Endothelial cell of umbilical vein (primary cell): Measurements from ENCODE around the gene CDH23. TPM values are rescaled to one million over a fixed set of nuclear protein-coding genes. Genes with fewer than 3 reads are reported as not detected.

ENCODE experiments used
- BruUV-seq: library from RNA; stranded (reverse); fragments of 400-500 nt; replicated peaks from 2 replicates; lab custom pipeline; 2021; lab: Mats Ljungman, UMichigan
- CTCF ChIA-PET: fragments of 300-600, 350-600 bp; sonication (Branson Sonifier 250); formaldehyde crosslinking; loops from one replicate; lab custom pipeline; 2021; ENCODE audit warnings: antibody characterized with exemption, inconsistent platforms; lab: Charles Lee
- POLR2A ChIA-PET: fragments of 300-600, 350-600 bp; sonication (Branson Sonifier 250); formaldehyde crosslinking; loops from one replicate; lab custom pipeline; 2021; ENCODE audit warnings: antibody characterized with exemption, inconsistent platforms; lab: Charles Lee
- DNase-seq: peaks from one replicate; pipeline ENCODE4 v3.0.0-alpha.2; 2011; ENCODE audit warnings: low read depth, low spot score
- FAIRE-seq: peaks from 2 replicates; lab custom pipeline; 2011; peaks lifted over from hg19 to GRCh38; lab: Jason Lieb, UNC
- H2AFZ ChIP-seq: 2 replicates; pipeline ENCODE4 v1.6.0; 2012; ENCODE audit warnings: low read depth, low read length, control low read depth, inconsistent platforms
- H3K27ac ChIP-seq: 2 replicates; pipeline ENCODE4 v1.5.1; 2011; ENCODE audit warnings: low read depth, mild to moderate bottlenecking, control low read depth, low read length, moderate library complexity; ENCODE audit not compliant: insufficient read depth
- H3K27me3 ChIP-seq, 2 experiments: 2 replicates each; pipeline versions ENCODE4 v1.6.0 to v1.6.1; 2011; ENCODE audit warnings: low read length in 2 of 2, mixed read lengths in 1 of 2; ENCODE audit not compliant: control insufficient read depth in 2 of 2, insufficient read depth in 2 of 2
- H3K36me3 ChIP-seq, 2 experiments: 2 replicates in 1 of 2; 3 replicates in 1 of 2; pipeline ENCODE4 v1.5.1; 2011; ENCODE audit warnings: low read length in 2 of 2, mild to moderate bottlenecking in 1 of 2, moderate library complexity in 1 of 2; ENCODE audit not compliant: control insufficient read depth in 2 of 2, insufficient read depth in 2 of 2; ENCODE audit errors: extremely low read depth in 1 of 2
- H3K4me1 ChIP-seq: 3 replicates; pipeline ENCODE4 v1.5.1; 2011; ENCODE audit warnings: mild to moderate bottlenecking, low read length; ENCODE audit not compliant: control insufficient read depth, insufficient read depth; ENCODE audit errors: extremely low read depth
- H3K4me2 ChIP-seq: 2 replicates; pipeline ENCODE4 v1.6.1; 2011; ENCODE audit warnings: low read length, control low read depth, mixed read lengths; ENCODE audit not compliant: insufficient read depth
- H3K4me3 ChIP-seq, 3 experiments: fragments of 200-600 bp in 1 of 3; sonication (generic), shearing (Covaris generic) in 1 of 3; replicated peaks in 1 of 3; 2 replicates each; pipeline ENCODE4 v1.5.1; 2011 to 2016; ENCODE audit warnings: control low read depth in 3 of 3, low read length in 3 of 3, mild to moderate bottlenecking in 2 of 3, inconsistent platforms in 1 of 3, low read depth in 1 of 3, moderate library complexity in 1 of 3; ENCODE audit not compliant: insufficient read depth in 1 of 3
- H3K79me2 ChIP-seq: 2 replicates; pipeline ENCODE4 v1.6.0; 2012; ENCODE audit warnings: low read length, inconsistent platforms; ENCODE audit not compliant: control insufficient read depth, insufficient read depth
- H3K9ac ChIP-seq: replicated peaks from 2 replicates; pipeline ENCODE3; 2011; ENCODE audit warnings: low read length, control low read depth; ENCODE audit not compliant: insufficient read depth; ENCODE audit errors: extremely low read depth
- H3K9me1 ChIP-seq: replicated peaks from 3 replicates; pipeline ENCODE4 v1.6.0; 2011; ENCODE audit warnings: mild to moderate bottlenecking, low read length; ENCODE audit not compliant: control insufficient read depth, insufficient read depth; ENCODE audit errors: extremely low read depth
- H3K9me3 ChIP-seq: replicated peaks from 2 replicates; pipeline ENCODE4 v1.5.1; 2012; ENCODE audit warnings: low read length, inconsistent platforms; ENCODE audit not compliant: control insufficient read depth, insufficient read depth
- H4K20me1 ChIP-seq: replicated peaks from 2 replicates; pipeline ENCODE3; 2011; ENCODE audit warnings: mild to moderate bottlenecking, low read length; ENCODE audit not compliant: control insufficient read depth, insufficient read depth; ENCODE audit errors: extremely low read depth
- EZH2 ChIP-seq: IDR thresholded peaks from 2 replicates; pipeline ENCODE4 v1.6.1; 2012; ENCODE audit warnings: borderline replicate concordance, low read depth, mild to moderate bottlenecking, moderate library complexity, low read length, inconsistent platforms; ENCODE audit not compliant: severe bottlenecking
- FOS ChIP-seq: IDR thresholded peaks from 2 replicates; pipeline ENCODE4 v1.6.1; 2011; ENCODE audit warnings: mild to moderate bottlenecking, low read length, moderate library complexity, borderline replicate concordance; ENCODE audit not compliant: insufficient read depth
- GATA2 ChIP-seq: IDR thresholded peaks from 2 replicates; pipeline ENCODE4 v1.7.0; 2011; ENCODE audit warnings: low read depth, mild to moderate bottlenecking, moderate library complexity, mixed read lengths, low read length; ENCODE audit not compliant: insufficient read length, insufficient read depth
- JUN ChIP-seq: IDR thresholded peaks from 2 replicates; pipeline ENCODE4 v1.6.1; 2011; ENCODE audit warnings: borderline replicate concordance, low read depth; ENCODE audit not compliant: insufficient read length, insufficient read depth
- MYC ChIP-seq: IDR thresholded peaks from one replicate; pipeline ENCODE4 v1.6.1; 2011; ENCODE audit warnings: mild to moderate bottlenecking, low read depth, low read length
- POLR2A ChIP-seq: IDR thresholded peaks from 2 replicates; pipeline ENCODE4 v1.6.1; 2012; ENCODE audit warnings: low read depth, mild to moderate bottlenecking, control low read depth, low read length
- POLR2AphosphoS5 ChIP-seq: IDR thresholded peaks from 2 replicates; pipeline ENCODE4 v1.6.1; 2012; ENCODE audit warnings: low read depth, mild to moderate bottlenecking, control low read depth, low read length, moderate library complexity; ENCODE audit not compliant: insufficient read depth
- dilution Hi-C: fragments of 300-500 bp; cut with MboI; formaldehyde crosslinking; loops from one replicate; pipeline ENCODE4 v1.15.0; 2019; ENCODE audit warnings: low sequenced_read_pairs; ENCODE audit not compliant: extremely low pct_ligation_motif_present
- intact Hi-C: fragments of 100-400 bp; cut with micrococcal nuclease; formaldehyde crosslinking; loops from one replicate; pipeline ENCODE4 v1.10.0; 2022
- polyA plus RNA-seq, 4 experiments: library from polyadenylated mRNA; depleted of rRNA in 3 of 4; stranded (reverse) in 3 of 4; unstranded in 1 of 4; fragments of >200 nt; gene quantifications; 2 replicates each; pipeline versions ENCODE4 v1.2.1 to v1.2.3, GENCODE V29; 2011 to 2012; ENCODE audit warnings: missing spikeins in 1 of 4
- total RNA-seq: library from RNA; stranded (reverse); gene quantifications from 2 replicates; pipeline ENCODE4 v1.2.3, GENCODE V29; 2021
- TF ChIP-seq, protein P1 (sequence below): IDR thresholded peaks from 2 replicates; pipeline ENCODE4 v1.6.1; 2011; ENCODE audit not compliant: insufficient read depth, insufficient read length
- TF ChIP-seq, protein P2 (sequence below), 2 donors: IDR thresholded peaks; 1 replicate in 1 of 2; 2 replicates in 1 of 2; pipeline ENCODE4 v1.5.1; 2011; ENCODE audit warnings: low read length in 2 of 2, mild to moderate bottlenecking in 2 of 2, moderate library complexity in 2 of 2, control low read depth in 1 of 2, inconsistent platforms in 1 of 2, low read depth in 1 of 2; ENCODE audit not compliant: insufficient read depth in 1 of 2; ENCODE audit errors: extremely low read depth in 1 of 2

Gene CDH23
- total and polyA plus RNA-seq, 2 donors (not counting 3 experiments of a cell fraction or from before 2014, with no cell fraction given), result not detected

DNA sequence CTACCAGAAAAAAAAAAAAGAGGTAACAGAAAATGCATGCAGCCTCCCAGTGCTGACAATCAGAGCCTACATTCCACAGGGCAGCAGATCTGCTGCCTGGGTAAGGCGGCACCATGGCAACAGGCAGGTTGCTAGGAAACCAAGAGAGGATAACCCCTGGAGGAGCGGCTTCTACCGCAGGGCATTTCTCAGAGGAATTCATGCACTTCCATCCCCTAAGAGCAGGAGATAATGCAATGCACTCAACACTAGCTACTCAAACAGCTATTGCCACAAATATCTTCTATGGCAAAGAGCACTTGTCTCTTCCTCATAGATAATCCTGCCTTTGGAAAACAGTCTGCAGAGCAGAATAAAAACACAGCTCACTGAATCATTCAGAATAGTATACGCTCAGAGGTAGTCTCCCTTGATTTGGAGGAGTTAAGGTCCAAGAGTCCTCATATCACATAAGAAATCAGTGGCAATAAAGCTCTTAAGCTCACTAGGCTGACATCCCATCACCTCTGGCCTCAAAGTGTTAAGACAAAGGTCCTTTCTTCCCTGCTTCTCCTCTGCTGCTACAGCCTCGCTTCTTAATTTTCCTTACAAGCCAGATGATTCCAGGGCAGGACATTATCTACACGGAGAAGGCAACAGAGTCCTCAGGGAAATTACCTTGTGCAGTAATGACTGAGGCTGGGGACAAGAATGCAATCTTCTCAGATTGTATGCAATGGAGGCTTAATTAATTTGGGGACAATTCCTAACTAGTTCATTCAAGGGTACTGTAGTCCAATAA is 443.6 kb downstream of the CDH23 start:
- peaks cover 97% of the 10 kb centered on the region for H3K79me2 ChIP-seq
- no peak overlapping the region for H3K4me3 ChIP-seq
- peaks cover 23% of the 10 kb centered on the region for H3K4me1 ChIP-seq
- DNase-seq, result peak; percentile 63
- no peak overlapping the region for H3K27ac ChIP-seq
- FAIRE-seq, result peak; percentile 8
- H3K9ac ChIP-seq, result no peak overlapping the region
- peaks cover 0 to 6% of the 10 kb centered on the region in 2 experiments for H3K36me3 ChIP-seq
- no peaks in the 10 kb centered on the region for H3K9me3 ChIP-seq
- ChIA-PET POLR2A (interaction anchor here (2.5 kb wide), 1 partner anchor 10 kb away, joined by 19 read pairs; the partner anchor contains the start of gene PSAP), CTCF (interaction anchor here (0.5 to 9.6 kb wide), 4 partner anchors 9 to 208 kb away, joined by 3 to 152 read pairs (median 4); no protein-coding TSS in a partner anchor)
- H4K20me1 ChIP-seq, result peaks cover 20% of the 10 kb centered on the region
- dilution Hi-C loops, result no loop called here
- H3K4me2 ChIP-seq, result no peak overlapping the region
- H3K27me3 ChIP-seq, result no peaks in the 10 kb centered on the region
- no peaks in the 10 kb centered on the region for H3K9me1 ChIP-seq
- TF ChIP-seq POLR2AphosphoS5 (no peak), JUN (no peak), POLR2A (no peak), FOS (no peak), GATA2 (no peak)
- TF ChIP-seq, protein P1, sequence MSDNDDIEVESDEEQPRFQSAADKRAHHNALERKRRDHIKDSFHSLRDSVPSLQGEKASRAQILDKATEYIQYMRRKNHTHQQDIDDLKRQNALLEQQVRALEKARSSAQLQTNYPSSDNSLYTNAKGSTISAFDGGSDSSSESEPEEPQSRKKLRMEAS, result peak; percentile 14
- intact Hi-C loops, result loop anchor here (1.0 kb wide), 1 partner anchor 56 kb away; no protein-coding TSS in a partner anchor
- H2AFZ ChIP-seq, result no peak overlapping the region
- no TSS peak for BruUV-seq

DNA sequence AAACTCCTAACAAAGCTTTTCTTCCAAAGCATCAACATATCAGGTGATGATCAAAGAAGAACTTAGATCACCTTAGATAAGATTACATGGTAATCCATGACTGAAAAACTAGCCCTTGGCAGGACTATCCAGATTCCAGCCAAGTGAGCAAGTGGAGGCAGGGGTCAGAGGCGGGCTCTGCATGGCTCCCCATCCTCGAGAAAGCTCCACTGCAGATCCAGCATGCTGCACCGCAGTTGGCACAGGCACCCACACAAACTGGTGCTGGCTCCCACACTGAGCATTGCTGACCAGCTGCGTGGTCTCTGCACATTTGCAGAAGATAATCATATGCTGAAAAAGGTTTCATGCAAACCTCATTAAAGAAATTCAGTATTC is 444.2 kb downstream of the CDH23 start:
- dilution Hi-C loops, result no loop called here
- ChIA-PET POLR2A (no interaction called here), CTCF (interaction anchor here (1.2 to 9.6 kb wide), 2 partner anchors 55 to 208 kb away, joined by 5 to 152 read pairs; no protein-coding TSS in a partner anchor)
- Histone ChIP-seq H3K36me3 (peaks cover 0 to 6% of the 10 kb centered on the region in 2 experiments), H3K4me1 (peaks cover 20% of the 10 kb centered on the region), H3K9ac (no peak overlapping the region), H3K4me2 (no peak overlapping the region), H3K9me1 (no peaks in the 10 kb centered on the region), H2AFZ (no peak overlapping the region), H4K20me1 (peaks cover 23% of the 10 kb centered on the region), H3K4me3 (no peak overlapping the region), H3K27me3 (no peaks in the 10 kb centered on the region), H3K9me3 (no peaks in the 10 kb centered on the region), H3K79me2 (peaks cover 97% of the 10 kb centered on the region), H3K27ac (no peak overlapping the region)
- TF ChIP-seq, protein P1, result no peak
- TF ChIP-seq, protein P2, sequence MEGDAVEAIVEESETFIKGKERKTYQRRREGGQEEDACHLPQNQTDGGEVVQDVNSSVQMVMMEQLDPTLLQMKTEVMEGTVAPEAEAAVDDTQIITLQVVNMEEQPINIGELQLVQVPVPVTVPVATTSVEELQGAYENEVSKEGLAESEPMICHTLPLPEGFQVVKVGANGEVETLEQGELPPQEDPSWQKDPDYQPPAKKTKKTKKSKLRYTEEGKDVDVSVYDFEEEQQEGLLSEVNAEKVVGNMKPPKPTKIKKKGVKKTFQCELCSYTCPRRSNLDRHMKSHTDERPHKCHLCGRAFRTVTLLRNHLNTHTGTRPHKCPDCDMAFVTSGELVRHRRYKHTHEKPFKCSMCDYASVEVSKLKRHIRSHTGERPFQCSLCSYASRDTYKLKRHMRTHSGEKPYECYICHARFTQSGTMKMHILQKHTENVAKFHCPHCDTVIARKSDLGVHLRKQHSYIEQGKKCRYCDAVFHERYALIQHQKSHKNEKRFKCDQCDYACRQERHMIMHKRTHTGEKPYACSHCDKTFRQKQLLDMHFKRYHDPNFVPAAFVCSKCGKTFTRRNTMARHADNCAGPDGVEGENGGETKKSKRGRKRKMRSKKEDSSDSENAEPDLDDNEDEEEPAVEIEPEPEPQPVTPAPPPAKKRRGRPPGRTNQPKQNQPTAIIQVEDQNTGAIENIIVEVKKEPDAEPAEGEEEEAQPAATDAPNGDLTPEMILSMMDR (IDR thresholded peaks at IDR 0.05; ENCODE audit: extremely low read depth in 1 of 2, insufficient read depth in 1 of 2, low read depth in 1 of 2, low read length in 2 of 2), result no peak
- TF ChIP-seq GATA2 (no peak), JUN (no peak), EZH2 (no peak), POLR2A (no peak), FOS (no peak), POLR2AphosphoS5 (no peak), MYC (no peak)
- FAIRE-seq (no peak), DNase-seq (no peak)
- intact Hi-C loops, result loop anchor here (1.0 kb wide), 1 partner anchor 55 kb away; no protein-coding TSS in a partner anchor
- BruUV-seq, result no TSS peak
